Adrenal gland (tissue), 5 donors: ENCODE measurements around the gene MUC21.

ENCODE experiments used
- POLR2A ChIP-seq, 2 donors: fragments of 450-650 bp; IDR thresholded peaks; one replicate each; pipeline ENCODE4 v1.6.1; 2017; ENCODE audit warnings: antibody characterized with exemption in 2 of 2, mild to moderate bottlenecking in 2 of 2, moderate library complexity in 1 of 2
- TF ChIP-seq, protein P1 (sequence below), 6 experiments: fragments of 450-650 bp in 4 of 6; fragments of 200-600 bp in 2 of 6; sonication (generic) in 1 of 6; IDR thresholded peaks; 1 replicate in 5 of 6; 2 replicates in 1 of 6; pipeline versions ENCODE4 v1.5.1 to v1.8.0; 2016 to 2021; ENCODE audit warnings: antibody characterized with exemption in 6 of 6, mild to moderate bottlenecking in 2 of 6, moderate library complexity in 1 of 6
- donor health status: DM: no; HTN: no; CAD: no.

DNA sequence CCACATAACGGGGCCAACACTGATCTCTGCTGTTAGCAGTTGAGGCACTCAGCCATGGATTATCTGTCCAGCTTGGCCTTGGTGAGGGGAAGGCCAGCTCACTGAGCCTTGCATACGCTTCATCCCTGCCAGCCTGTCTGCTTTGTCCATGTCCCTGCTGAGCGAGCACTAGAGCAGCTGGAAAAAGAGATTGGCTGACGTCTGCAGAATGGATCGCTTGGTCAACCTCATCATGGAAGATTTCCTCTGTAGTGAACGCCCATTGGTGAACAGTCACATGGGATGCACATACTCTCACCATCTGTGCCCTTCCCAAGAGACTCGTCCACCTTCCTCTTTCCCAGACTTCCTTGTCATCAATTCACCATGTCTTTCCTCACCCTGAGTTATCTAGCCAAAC lies 53.7 kb downstream of the MUC21 start:
- TF ChIP-seq, protein P1, sequence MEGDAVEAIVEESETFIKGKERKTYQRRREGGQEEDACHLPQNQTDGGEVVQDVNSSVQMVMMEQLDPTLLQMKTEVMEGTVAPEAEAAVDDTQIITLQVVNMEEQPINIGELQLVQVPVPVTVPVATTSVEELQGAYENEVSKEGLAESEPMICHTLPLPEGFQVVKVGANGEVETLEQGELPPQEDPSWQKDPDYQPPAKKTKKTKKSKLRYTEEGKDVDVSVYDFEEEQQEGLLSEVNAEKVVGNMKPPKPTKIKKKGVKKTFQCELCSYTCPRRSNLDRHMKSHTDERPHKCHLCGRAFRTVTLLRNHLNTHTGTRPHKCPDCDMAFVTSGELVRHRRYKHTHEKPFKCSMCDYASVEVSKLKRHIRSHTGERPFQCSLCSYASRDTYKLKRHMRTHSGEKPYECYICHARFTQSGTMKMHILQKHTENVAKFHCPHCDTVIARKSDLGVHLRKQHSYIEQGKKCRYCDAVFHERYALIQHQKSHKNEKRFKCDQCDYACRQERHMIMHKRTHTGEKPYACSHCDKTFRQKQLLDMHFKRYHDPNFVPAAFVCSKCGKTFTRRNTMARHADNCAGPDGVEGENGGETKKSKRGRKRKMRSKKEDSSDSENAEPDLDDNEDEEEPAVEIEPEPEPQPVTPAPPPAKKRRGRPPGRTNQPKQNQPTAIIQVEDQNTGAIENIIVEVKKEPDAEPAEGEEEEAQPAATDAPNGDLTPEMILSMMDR (IDR thresholded peaks at IDR 0.05), result no peak
- TF ChIP-seq POLR2A (IDR thresholded peaks at IDR 0.05), result no peak
